Upper lobe of left lung (tissue), 4 donors: ENCODE measurements around the gene TNFRSF8.

Experiments used
- POLR2A ChIP-seq, 4 donors: fragments of 450-650 bp; IDR thresholded peaks; one replicate each; pipeline ENCODE4 v1.5.1; 2016 to 2017; ENCODE audit warnings: antibody characterized with exemption in 4 of 4, mild to moderate bottlenecking in 2 of 4
- POLR2AphosphoS5 ChIP-seq, 2 donors: sonication (generic); formaldehyde crosslinking; IDR thresholded peaks; one replicate each; pipeline ENCODE4 v1.5.1; 2017; ENCODE audit warnings: antibody characterized with exemption in 2 of 2
- TF ChIP-seq, protein P1 (sequence below), 6 experiments: fragments of 450-650 bp in 4 of 6; fragments of 200-600 bp in 2 of 6; sonication (generic) in 2 of 6; IDR thresholded peaks; one replicate each; pipeline ENCODE4 v1.5.1; 2016 to 2019; ENCODE audit warnings: antibody characterized with exemption in 6 of 6

GRCh38 chr1:12016182-12016581 lies 46.9 kb upstream of the TNFRSF8 start:
- TF ChIP-seq POLR2A (IDR thresholded peaks at IDR 0.05) (no peak), POLR2AphosphoS5 (IDR thresholded peaks at IDR 0.05) (no peak)
- TF ChIP-seq, protein P1, sequence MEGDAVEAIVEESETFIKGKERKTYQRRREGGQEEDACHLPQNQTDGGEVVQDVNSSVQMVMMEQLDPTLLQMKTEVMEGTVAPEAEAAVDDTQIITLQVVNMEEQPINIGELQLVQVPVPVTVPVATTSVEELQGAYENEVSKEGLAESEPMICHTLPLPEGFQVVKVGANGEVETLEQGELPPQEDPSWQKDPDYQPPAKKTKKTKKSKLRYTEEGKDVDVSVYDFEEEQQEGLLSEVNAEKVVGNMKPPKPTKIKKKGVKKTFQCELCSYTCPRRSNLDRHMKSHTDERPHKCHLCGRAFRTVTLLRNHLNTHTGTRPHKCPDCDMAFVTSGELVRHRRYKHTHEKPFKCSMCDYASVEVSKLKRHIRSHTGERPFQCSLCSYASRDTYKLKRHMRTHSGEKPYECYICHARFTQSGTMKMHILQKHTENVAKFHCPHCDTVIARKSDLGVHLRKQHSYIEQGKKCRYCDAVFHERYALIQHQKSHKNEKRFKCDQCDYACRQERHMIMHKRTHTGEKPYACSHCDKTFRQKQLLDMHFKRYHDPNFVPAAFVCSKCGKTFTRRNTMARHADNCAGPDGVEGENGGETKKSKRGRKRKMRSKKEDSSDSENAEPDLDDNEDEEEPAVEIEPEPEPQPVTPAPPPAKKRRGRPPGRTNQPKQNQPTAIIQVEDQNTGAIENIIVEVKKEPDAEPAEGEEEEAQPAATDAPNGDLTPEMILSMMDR (IDR thresholded peaks at IDR 0.05): no peak
